Neural progenitor cell (in vitro differentiated cells): ENCODE results near the gene GRID1. TPM values are rescaled to one million over a fixed set of nuclear protein-coding genes. Genes with fewer than 3 reads are reported as not detected.

Source experiments
- DNase-seq: peaks from one replicate; pipeline ENCODE4 v3.0.0-alpha.2; 2016; ENCODE audit warnings: low spot score
- H2AFZ ChIP-seq: fragments of 200-600 bp; sonication (generic); replicated peaks from 2 replicates; pipeline ENCODE4 v1.6.1; 2016; ENCODE audit warnings: antibody characterized with exemption
- H3F3A ChIP-seq: fragments of 200-600 bp; sonication (generic); 2 replicates; pipeline ENCODE4 v1.6.1; 2016; ENCODE audit warnings: antibody characterized with exemption, low read depth
- H3K27ac ChIP-seq: fragments of 200-600 bp; sonication (generic); 2 replicates; pipeline ENCODE4 v1.5.1; 2016; ENCODE audit warnings: mild to moderate bottlenecking
- H3K27me3 ChIP-seq: fragments of 200-600 bp; sonication (generic); 2 replicates; pipeline ENCODE4 v1.6.1; 2016; ENCODE audit warnings: mild to moderate bottlenecking, moderate library complexity
- H3K36me3 ChIP-seq: fragments of 200-600 bp; sonication (generic); 2 replicates; pipeline ENCODE4 v1.5.1; 2016
- H3K4me1 ChIP-seq: fragments of 200-600 bp; sonication (generic); 2 replicates; pipeline ENCODE4 v1.6.1; 2016; ENCODE audit warnings: mixed run types
- H3K4me2 ChIP-seq: fragments of 200-600 bp; sonication (generic); 2 replicates; pipeline ENCODE4 v1.6.1; 2016
- H3K4me3 ChIP-seq: fragments of 200-600 bp; sonication (generic); 2 replicates; pipeline ENCODE4 v1.5.1; 2016
- H3K79me2 ChIP-seq: fragments of 200-600 bp; sonication (generic); 2 replicates; pipeline ENCODE4 v1.6.1; 2016; ENCODE audit warnings: low read depth
- H3K9ac ChIP-seq: fragments of 200-600 bp; sonication (generic); 2 replicates; pipeline ENCODE4 v1.6.1; 2016
- H3K9me3 ChIP-seq: fragments of 200-600 bp; sonication (generic); 2 replicates; pipeline ENCODE4 v1.5.1; 2016; ENCODE audit warnings: low read depth
- H4K20me1 ChIP-seq: fragments of 200-600 bp; sonication (generic); 2 replicates; pipeline ENCODE4 v1.6.1; 2016; ENCODE audit warnings: low read depth
- H3K27ac Mint-ChIP-seq: 3 replicates; pipeline ENCODE4 v1.8.0; 2021; ENCODE audit warnings: mixed read lengths
- H3K27me3 Mint-ChIP-seq: 2 replicates; pipeline ENCODE4 v1.8.0; 2022; ENCODE audit warnings: low read depth, mild to moderate bottlenecking, inconsistent platforms, moderate library complexity, mixed read lengths; ENCODE audit not compliant: insufficient read depth
- H3K36me3 Mint-ChIP-seq: 3 replicates; pipeline ENCODE4 v1.8.0; 2021; ENCODE audit warnings: mixed read lengths
- H3K4me1 Mint-ChIP-seq: 3 replicates; pipeline ENCODE4 v1.8.0; 2021; ENCODE audit warnings: mixed read lengths
- H3K4me3 Mint-ChIP-seq: 3 replicates; pipeline ENCODE4 v1.8.0; 2021; ENCODE audit warnings: mild to moderate bottlenecking, moderate library complexity, mixed read lengths
- H3K9me3 Mint-ChIP-seq: 3 replicates; pipeline ENCODE4 v1.8.0; 2020; ENCODE audit warnings: mixed read lengths
- CTCF ChIP-seq: fragments of 200-600 bp; sonication (generic); IDR thresholded peaks from 2 replicates; pipeline ENCODE4 v1.5.1; 2017; ENCODE audit warnings: antibody characterized with exemption, mild to moderate bottlenecking
- EZH2 ChIP-seq: fragments of 200-600 bp; sonication (generic); IDR thresholded peaks from 2 replicates; pipeline ENCODE4 v1.6.1; 2017; ENCODE audit warnings: antibody characterized with exemption, mild to moderate bottlenecking, moderate library complexity
- EZH2phosphoT487 ChIP-seq: fragments of 200-600 bp; sonication (generic); IDR thresholded peaks from 2 replicates; pipeline ENCODE4 v1.6.1; 2017; ENCODE audit warnings: antibody characterized with exemption
- total RNA-seq: library from RNA; depleted of rRNA; stranded (reverse); fragments of >200 nt; gene quantifications from 2 replicates; pipeline ENCODE4 v1.2.3, GENCODE V29; 2015; ENCODE audit warnings: low replicate concordance

Gene GRID1
- total RNA-seq, 1 donor from 2014 or later, result not detected

GRCh38 chr10:86024281-86025041, 342.1 kb downstream of the GRID1 start:
- no peaks in the 10 kb centered on the region for H3K27me3 Mint-ChIP-seq
- H3K4me1 Mint-ChIP-seq, result no peaks in the 10 kb centered on the region
- Histone ChIP-seq H3K36me3 (no peaks in the 10 kb centered on the region), H3K9ac (no peak overlapping the region), H3F3A (no peaks in the 10 kb centered on the region), H4K20me1 (no peaks in the 10 kb centered on the region), H3K4me2 (no peak overlapping the region), H3K4me1 (no peaks in the 10 kb centered on the region), H3K9me3 (no peaks in the 10 kb centered on the region), H3K4me3 (no peak overlapping the region), H3K27ac (no peak overlapping the region), H3K27me3 (no peaks in the 10 kb centered on the region), H3K79me2 (no peaks in the 10 kb centered on the region), H2AFZ (no peak overlapping the region)
- DNase-seq, result no peak
- H3K36me3 Mint-ChIP-seq, result no peaks in the 10 kb centered on the region
- TF ChIP-seq EZH2 (no peak), CTCF (peak; percentile 10), EZH2phosphoT487 (no peak)
- H3K27ac Mint-ChIP-seq, result no peak overlapping the region
- no peak overlapping the region for H3K4me3 Mint-ChIP-seq
- peaks cover 6% of the 10 kb centered on the region for H3K9me3 Mint-ChIP-seq

GRCh38 chr10:86023931-86024280, 342.7 kb downstream of the GRID1 start:
- H3K9ac ChIP-seq, result no peak overlapping the region
- H3K27ac ChIP-seq, result no peak overlapping the region
- no peak overlapping the region for H3K4me3 ChIP-seq
- Mint-ChIP-seq H3K36me3 (no peaks in the 10 kb centered on the region), H3K4me1 (no peaks in the 10 kb centered on the region), H3K27ac (no peak overlapping the region), H3K4me3 (no peak overlapping the region), H3K27me3 (no peaks in the 10 kb centered on the region), H3K9me3 (peaks cover 2% of the 10 kb centered on the region)
- no peaks in the 10 kb centered on the region for H3K4me1 ChIP-seq
- TF ChIP-seq CTCF (no peak), EZH2phosphoT487 (no peak), EZH2 (no peak)
- no peaks in the 10 kb centered on the region for H3F3A ChIP-seq
- no peak overlapping the region for H3K4me2 ChIP-seq
- no peaks in the 10 kb centered on the region for H3K79me2 ChIP-seq
- H3K36me3 ChIP-seq, result no peaks in the 10 kb centered on the region
- H3K27me3 ChIP-seq, result no peaks in the 10 kb centered on the region
- H4K20me1 ChIP-seq, result no peaks in the 10 kb centered on the region
- H2AFZ ChIP-seq, result no peak overlapping the region
- DNase-seq, result no peak
- H3K9me3 ChIP-seq, result no peaks in the 10 kb centered on the region

GRCh38 chr10:86023336-86023735, 343.3 kb downstream of the GRID1 start:
- Mint-ChIP-seq H3K4me1 (peaks cover 2% of the 10 kb centered on the region), H3K27ac (no peak overlapping the region), H3K27me3 (no peaks in the 10 kb centered on the region), H3K9me3 (no peaks in the 10 kb centered on the region), H3K4me3 (no peak overlapping the region), H3K36me3 (no peaks in the 10 kb centered on the region)
- no peak for TF ChIP-seq CTCF
- TF ChIP-seq EZH2phosphoT487, result no peak
- no peak for TF ChIP-seq EZH2
- Histone ChIP-seq H3K4me2 (no peak overlapping the region), H3K27me3 (no peaks in the 10 kb centered on the region), H3K36me3 (no peaks in the 10 kb centered on the region), H3K4me1 (peaks cover 2% of the 10 kb centered on the region), H3F3A (no peaks in the 10 kb centered on the region), H3K79me2 (no peaks in the 10 kb centered on the region), H3K9ac (no peak overlapping the region), H3K9me3 (no peaks in the 10 kb centered on the region), H4K20me1 (no peaks in the 10 kb centered on the region), H2AFZ (no peak overlapping the region), H3K4me3 (no peak overlapping the region), H3K27ac (no peak overlapping the region)
- DNase-seq, result no peak
